KOPT-K1 (cell line): ENCODE results near the gene PTPRR.

Experiments used
- H3K27ac ChIP-seq: fragments of 200-600 bp; sonication (generic); 2 replicates; pipeline ENCODE4 v1.5.1; 2016; ENCODE audit warnings: antibody characterized with exemption, mild to moderate bottlenecking, low read depth, low read length; ENCODE audit not compliant: poor library complexity, severe bottlenecking
- H3K36me3 ChIP-seq: fragments of 200-600 bp; sonication (generic); 2 replicates; pipeline ENCODE4 v1.5.1; 2017; ENCODE audit warnings: antibody characterized with exemption, mild to moderate bottlenecking, low read length, moderate library complexity; ENCODE audit not compliant: insufficient read depth
- H3K9me3 ChIP-seq: fragments of 200-600 bp; sonication (generic); 2 replicates; pipeline ENCODE4 v1.5.1; 2017; ENCODE audit warnings: antibody characterized with exemption, low read length, mild to moderate bottlenecking; ENCODE audit not compliant: insufficient read depth, poor library complexity, severe bottlenecking

PTPRR gene

GRCh38 chr12:70607107-70607506 is 313.4 kb downstream of the PTPRR start:
- no peaks in the 10 kb centered on the region for H3K36me3 ChIP-seq
- no peaks in the 10 kb centered on the region for H3K9me3 ChIP-seq
- H3K27ac ChIP-seq, result no peak overlapping the region

- no peak overlapping the region for H3K27ac ChIP-seq
- no peaks in the 10 kb centered on the region for H3K9me3 ChIP-seq
- H3K36me3 ChIP-seq, result no peaks in the 10 kb centered on the region
These were observed 314.6 kb downstream of the PTPRR start for GRCh38 chr12:70605976-70606375.

DNA sequence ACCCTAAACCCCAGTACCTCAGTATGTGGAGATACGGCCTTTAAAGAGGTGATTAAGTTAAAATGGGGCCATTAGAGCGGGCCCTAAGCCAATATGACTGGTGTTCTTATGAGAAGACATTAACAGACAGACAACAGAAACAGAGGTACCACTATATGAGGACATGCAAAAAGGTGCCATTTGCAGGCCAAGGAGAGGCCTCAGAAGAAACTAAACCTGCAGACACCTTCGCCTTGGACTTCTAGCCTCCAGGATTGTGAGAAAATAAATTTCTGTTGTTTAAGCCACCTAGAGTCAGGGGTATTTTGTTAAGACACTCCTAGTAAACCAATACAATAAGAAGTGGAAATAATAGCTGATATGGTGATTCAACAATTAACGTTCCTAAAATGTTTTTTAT is 315.9 kb downstream of the PTPRR start:
- H3K27ac ChIP-seq, result no peak overlapping the region
- no peaks in the 10 kb centered on the region for H3K9me3 ChIP-seq
- no peaks in the 10 kb centered on the region for H3K36me3 ChIP-seq

DNA sequence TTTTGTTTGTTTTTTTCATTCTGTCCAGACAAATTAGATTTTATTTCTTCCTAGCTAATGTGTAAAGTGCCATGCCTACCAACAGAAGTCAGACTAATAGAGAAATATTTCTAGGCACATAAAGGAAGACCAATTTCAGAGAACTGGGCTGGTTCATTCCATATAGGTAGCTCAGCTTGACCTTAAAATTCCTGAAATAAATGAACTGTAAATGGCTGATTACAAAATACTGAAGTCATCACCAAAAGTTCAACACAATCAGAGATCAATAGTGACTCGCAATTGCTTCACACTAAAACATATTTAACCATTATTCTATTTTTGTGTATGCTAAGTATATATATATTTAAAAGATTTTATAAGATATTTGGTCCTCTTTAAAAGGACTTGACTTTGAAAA is 317.5 kb downstream of the PTPRR start:
- Histone ChIP-seq H3K27ac (no peak overlapping the region), H3K9me3 (no peaks in the 10 kb centered on the region), H3K36me3 (no peaks in the 10 kb centered on the region)

DNA sequence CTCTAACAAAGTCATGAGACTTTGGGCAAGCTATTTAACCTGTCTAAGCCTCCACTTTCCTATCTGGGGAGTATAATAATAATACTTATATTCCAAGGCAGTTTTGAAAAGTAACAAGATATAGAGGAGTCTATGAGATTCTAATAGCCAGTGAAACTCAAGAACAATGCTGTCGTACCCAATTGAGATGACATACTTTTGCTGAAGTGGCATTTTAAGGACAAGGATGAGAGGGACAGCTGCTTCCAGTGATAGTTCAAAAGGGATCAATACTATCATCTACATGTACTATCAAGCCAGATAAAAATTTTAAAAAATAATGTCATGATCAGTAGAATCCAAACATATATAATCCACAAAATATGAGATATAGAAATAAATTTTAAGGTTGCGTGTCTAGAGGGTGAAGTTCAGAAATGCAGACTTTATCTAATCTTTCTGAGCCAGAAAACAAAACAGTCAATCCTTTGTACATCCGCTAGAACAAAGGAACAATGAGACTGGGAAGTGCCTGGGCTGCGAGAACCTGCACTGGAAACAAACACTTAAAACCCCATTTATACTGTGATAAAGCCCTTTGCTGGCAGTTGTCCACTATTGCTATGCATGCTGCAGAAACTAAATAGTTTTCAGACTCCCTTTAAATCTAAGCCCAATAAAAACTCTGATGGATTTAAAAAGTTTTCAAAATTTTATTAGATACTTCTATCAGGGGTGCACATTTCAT is 321.9 kb downstream of the PTPRR start:
- Histone ChIP-seq H3K9me3 (no peaks in the 10 kb centered on the region), H3K36me3 (no peaks in the 10 kb centered on the region), H3K27ac (no peak overlapping the region)

DNA sequence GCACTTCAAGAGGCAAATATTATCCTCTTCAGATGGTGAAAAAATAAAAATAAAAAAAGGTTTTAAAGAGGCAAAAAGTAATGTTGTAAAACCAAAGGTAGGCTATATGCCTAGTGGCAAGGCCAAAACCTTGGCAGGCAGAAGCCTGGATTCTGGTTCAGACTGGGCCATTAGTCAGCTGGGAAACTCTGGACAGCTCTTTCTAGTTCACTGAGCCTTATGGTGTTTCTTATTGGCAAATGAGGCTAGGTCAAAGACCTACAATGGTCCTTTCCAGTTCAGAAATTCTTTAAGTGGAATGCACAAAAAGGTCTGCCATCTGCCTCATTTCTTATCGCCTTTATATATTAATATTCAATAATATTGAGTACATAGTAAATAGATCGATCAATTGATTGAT is 327.9 kb downstream of the PTPRR start:
- Histone ChIP-seq H3K27ac (no peak overlapping the region), H3K36me3 (no peaks in the 10 kb centered on the region), H3K9me3 (no peaks in the 10 kb centered on the region)

DNA sequence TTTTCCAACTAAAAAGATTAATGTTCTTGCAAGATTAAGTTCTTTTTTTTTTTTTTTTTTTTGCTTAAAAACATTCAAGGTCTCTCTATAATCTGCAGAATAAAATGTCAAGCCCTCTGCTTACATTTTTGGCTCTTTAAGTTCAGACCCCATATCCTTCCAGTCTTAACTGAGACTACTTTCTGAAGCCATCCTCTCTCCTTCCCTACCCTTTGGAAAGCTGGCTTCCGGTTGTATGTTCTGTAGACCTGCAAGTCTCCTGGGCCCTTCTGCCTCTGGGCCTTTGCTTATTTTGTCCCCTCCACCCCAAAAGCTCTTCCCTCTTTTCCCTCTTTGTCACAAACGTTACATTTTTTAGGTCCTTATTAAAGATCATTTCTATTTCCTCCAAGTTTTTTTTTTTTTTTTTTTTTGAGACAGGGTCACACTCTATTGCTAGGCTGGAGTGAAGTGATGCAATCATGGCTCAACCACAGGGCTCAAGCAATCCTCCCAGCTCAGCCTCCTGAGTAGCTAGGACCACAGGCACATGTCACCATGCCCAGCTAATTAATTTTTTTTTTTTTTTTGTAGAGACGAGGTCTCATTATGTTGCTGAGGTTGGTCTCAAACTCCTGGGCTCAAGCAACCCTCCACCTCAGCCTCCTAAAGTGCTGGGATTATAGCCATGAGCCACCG is 329.9 kb downstream of the PTPRR start:
- H3K27ac ChIP-seq, result no peak overlapping the region
- H3K36me3 ChIP-seq, result no peaks in the 10 kb centered on the region
- no peaks in the 10 kb centered on the region for H3K9me3 ChIP-seq

- Histone ChIP-seq H3K36me3 (no peaks in the 10 kb centered on the region), H3K9me3 (no peaks in the 10 kb centered on the region), H3K27ac (no peak overlapping the region)
These were observed 330.5 kb downstream of the PTPRR start for GRCh38 chr12:70590051-70590450.
